NCI-H1092 treated with DMSO at 0.1 percent for 48 hours (cell line): Measurements from ENCODE around the gene COMMD4.
"Not testable (repeated sequence)": the region's sequence is repeated elsewhere in the genome, so short reads cannot be mapped to it uniquely, and the experiment has no call there.

Experiments
- DNase-seq: peaks from one replicate; lab custom pipeline; 2025; lab: John Stamatoyannopoulos, UW

The COMMD4 gene

GRCh38 chr15:75380773-75381172 lies 44.9 kb downstream of the COMMD4 start:
- DNase-seq = no peak

- not testable (repeated sequence) for DNase-seq
Observed at GRCh38 chr15:75383986-75384385, 48.1 kb downstream of the COMMD4 start.
